HG03103 (cell line): ENCODE measurements around the gene HPGD.
A peak's percentile ranks its signal among the peaks of the same experiment; 100 is the strongest.
"Not testable (repeated sequence)": the region's sequence is repeated elsewhere in the genome, so short reads cannot be mapped to it uniquely, and the experiment has no call there.

Source experiments
- ATAC-seq: cut with Tn5 transposase; IDR thresholded peaks from one replicate; pipeline ENCODE4 v1.9.1; 2021; ENCODE audit warnings: low read depth; ENCODE audit not compliant: unreplicated experiment

HPGD gene

DNA sequence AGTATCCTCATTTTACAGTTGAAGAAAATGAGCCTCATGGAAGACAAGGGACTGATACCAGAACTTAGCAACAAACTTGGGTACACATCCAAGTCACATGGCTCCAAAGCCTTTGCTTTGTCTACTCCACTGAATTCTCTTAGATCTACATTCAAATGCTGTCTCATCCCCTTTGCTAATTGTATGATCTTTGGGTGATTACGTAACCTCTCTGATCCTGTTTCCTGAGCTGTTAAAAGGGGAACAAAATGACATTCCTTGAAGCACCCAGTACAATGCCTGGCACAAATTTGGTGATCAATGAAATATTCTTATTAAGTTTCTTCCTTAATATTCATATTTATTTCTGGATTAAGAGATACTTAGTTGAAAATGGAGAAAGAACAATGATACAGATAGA, 5.9 kb upstream of the HPGD start:
- ATAC-seq: no peak

DNA sequence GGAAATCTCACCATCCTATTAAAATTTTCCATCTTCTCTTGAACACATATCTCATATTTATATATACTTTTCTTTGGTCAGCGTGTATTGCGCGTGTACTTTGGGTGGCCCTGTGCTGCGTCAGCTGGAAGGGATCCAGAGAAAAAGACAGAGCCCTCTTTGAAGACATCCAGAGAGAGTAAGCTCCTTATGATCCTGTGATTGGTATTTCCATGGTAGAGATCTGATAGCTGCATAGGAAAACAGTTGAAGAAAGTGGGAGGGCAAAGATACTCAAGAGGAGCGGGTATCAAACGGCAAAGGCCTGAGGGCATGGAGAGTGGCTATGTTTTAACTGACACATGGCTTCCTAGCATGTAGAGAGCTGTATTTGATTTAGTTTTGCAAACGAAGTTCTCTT, 4.4 kb upstream of the HPGD start:
- ATAC-seq: no peak

DNA sequence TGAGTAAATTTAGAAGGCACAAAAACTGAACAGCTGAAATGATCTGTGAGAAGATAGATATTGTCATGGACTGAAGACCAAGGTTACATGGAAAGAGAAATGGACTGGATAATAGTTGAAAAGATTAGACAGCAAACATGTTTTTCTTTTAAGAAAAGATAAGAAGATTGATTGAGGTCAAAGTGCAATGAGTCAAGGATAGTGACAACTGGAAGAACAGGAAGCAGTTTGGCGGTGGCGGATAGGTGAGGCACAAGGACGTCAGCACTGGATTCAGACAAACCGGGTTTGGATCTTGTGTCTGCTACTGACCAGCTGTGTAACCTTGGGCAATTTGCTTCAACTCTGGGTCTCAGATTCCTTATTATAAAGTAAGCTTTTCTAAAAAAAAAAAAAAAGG, 2.0 kb upstream of the HPGD start:
- ATAC-seq: no peak

DNA sequence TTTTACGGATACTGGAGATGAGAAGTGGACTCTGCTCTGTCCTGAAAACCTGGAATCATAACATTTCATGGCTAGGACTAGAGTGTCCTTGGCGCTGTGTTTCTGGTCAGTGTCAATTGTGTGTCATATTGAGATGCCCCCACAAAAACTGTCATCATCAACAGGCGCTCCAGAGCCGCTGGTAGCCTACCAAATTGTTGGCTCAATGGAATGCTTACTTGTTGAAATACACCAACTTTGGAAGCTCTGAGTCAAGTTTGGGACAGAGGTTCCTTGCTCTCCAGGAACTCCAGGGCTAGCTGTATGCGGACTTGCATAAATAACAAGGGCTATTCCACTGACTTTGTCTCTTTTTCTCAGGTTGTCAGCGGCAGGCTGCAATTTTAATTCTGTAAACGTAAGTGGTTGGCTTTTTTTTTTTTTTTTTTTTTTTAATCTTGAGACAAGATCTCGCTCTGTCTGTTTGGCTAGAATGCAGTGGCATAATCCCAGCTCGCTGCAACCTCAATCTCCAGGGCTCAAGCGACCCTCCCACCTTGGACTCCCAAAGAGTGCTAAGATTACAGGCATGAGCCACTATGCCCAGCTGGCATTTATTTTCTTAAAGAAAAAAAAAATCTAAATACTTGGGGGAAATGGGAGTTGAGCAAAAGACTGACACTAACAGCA, 871 bp upstream of the HPGD start:
- no peak for ATAC-seq

DNA sequence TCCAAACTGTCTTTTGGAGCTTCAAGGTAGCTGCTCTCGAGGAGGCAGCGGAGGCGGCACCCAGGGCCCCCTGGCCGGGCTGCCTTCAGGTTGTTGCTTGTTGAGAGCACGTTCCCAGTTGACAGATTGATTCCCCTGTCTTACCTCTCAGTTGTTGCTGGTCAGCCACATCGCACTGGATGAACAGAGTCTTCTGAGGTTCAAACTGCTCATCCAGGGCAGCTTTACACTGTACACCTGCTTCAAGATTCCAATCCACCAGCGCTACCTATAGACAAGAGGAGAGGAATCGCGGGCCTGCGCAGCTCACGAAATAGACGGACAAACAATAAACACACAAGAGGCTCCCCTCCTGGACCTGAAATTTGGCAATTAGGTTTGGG, 497 bp downstream of the HPGD start:
- ATAC-seq: peak; percentile 27

DNA sequence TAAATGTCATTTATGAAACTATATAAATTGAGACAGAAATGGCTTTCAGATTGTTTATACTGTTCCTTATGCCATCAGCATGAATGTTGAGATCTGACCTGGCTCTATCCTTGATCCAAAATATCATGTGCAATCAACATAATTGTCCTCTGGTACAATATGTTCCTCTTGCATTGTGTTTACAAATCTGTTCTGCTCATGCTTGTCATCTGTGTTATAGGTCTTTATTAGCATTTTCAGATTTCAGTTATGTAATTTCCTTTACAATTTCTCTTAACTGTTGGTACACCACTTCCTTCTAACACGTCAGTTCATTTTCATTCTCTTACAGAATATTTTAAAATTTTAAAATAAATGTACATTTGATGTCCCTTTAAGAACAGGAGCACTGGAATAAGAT, 1.6 kb downstream of the HPGD start:
- ATAC-seq: no peak

DNA sequence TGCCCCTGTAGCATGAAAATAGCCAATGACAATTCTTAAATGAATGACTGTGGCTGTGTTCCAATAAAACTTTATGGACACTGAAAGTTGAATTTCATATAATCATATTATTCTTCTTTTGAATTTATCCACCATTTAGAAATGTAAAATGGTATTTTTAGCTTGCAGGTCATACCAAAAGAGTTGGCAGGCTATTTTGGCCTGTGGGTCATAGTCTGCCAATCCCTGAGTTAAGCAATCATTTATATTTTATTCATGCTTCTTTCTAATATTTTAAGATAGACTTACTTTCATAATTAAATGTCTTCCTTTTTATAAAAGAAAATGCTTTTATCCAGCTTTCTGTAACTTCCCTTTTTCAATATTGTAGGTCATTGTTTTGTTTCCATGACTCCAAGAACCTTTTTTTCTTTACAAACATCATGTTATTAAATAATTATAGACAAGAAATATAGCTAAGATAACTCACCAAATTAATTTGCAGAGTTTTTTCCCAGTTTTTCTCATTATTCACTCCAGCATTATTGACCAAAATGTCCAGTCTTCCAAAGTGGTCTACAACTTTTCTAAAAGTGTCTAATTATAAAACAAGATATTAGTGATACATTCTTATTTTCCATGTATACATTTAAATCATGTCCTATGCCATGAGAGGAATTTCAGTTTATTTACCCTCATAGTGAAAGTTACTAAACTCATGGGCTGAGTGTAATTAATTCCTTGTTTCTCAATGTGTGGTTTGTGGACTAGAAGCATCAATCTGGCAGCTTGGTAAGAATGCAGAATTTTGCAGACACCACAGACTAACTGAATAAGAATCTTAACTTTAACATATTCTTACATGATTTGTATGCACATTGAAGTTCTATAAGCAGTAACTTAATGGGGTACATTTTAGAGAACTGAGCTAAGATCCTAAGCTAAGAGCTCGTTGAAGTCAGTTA, 4.5 kb downstream of the HPGD start:
- ATAC-seq: no peak

DNA sequence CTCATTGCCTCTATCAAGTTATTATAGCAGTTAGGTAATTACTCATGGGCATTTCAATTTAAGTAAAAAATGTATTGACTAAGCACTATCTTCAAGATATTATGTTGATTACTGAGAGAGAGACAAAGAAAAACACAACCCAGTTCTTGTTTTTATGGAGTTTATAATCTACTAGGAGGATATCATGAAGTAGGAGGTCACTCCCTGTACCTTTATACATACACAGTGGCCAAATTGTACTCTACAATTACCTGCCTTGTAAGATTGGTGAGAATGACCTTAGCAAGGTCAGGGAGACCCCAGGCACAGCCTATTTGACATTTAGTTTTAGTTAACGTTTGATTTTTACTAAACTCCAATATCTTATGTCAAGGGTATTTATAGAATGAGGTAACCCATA, 5.5 kb downstream of the HPGD start:
- no peak for ATAC-seq

DNA sequence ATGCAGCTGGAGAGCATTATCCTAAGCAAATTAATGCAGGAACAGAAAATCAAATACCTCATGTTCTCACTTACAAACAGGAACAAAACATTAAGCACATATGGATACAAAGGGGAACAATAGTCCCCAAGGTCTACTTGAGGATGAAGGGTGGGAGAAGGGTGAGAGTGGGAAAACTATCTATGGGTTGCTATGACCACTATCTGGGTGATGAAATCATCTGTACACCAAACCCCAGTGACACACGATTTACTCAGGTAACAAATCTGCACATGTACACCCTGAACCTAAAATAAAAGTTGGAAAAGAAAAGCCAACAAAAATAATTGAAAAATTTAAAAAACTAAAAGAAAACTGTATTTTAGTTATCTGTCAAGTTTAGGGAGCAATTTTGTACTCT, 5.9 kb downstream of the HPGD start:
- no peak for ATAC-seq

DNA sequence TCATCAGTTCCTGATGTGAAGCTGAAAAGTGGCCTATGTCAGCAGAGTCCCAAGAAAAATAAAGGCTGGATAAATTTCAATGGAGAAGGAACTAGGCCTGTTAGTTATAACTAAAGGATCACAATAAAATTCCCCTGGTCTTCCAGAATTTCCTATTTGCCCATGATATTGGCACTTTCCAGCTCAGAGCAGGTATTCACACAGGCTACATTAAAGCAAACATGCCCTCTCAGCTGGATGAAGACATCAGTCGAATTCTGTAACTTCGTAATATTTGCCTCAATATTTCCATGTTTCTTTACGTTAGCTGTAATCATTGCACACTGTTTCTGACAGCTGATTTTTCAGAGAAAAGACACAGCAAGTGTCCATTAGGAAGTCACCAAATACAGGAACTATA, 9.5 kb downstream of the HPGD start:
- no peak for ATAC-seq

DNA sequence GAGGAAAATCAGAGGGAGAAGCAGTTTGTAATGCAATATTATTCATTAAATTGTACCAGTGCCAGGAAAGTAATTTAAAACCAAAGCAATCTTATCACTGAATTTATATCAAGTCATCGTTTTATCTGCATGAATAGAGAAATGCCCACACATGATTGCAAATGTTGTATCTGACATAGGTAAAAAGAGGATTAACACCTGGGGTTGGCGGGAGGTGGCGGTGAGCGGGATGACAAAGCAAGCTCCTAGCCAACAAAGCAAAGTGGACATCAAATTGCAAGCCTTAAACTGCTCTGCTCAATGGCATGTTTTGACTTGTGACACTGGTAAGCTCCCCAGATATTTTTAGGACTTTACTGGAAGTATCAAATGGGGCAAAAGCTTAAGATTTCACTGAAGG, 16.4 kb downstream of the HPGD start:
- ATAC-seq: no peak

DNA sequence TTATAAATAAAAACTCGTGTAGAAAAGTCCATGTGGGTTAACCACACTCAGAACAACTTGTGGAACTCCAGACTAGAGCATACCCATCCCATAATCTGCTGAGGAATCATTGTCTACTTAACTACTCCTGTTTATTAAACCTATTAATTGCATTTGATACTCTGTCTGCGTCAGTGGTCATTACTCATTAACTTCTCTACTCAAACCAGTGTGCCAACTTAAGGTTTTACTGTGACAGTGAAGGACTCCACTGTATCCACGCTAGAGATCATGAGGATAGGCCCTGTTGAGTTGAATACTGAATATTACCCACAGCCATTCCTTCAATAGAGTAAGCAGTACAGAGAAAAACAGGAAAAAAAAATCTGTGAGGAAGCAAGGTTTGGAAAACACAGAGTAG, 17.3 kb downstream of the HPGD start:
- ATAC-seq: no peak

DNA sequence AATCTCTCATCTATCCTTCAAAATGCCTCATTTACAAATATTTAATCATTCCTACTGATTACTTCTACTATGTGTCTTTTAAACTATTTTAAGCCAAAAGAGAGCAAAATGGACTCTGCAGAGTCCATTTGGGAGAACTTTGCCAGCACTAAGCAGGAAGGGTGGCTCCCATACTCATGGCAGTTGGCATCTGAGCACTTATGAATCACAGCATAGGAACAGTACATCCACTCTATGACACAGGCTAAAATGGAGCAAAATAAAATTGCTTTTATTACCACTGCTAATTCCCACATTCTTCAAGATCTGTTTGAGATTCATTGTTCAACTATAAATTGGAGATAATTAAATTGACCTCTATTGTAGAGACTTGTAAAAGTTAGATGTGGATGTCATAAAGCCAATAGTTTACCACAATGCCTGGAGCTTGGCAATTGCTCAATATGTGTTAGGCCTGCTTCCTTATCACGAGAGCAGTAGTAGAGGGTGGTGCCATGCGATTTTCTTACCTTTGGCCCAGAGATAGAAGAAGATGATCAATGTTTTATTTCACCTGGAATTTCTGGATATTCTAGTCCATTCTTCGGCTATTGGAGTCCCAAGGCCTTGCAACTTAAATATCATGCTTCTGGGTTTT, 19.1 kb downstream of the HPGD start:
- ATAC-seq: no peak

DNA sequence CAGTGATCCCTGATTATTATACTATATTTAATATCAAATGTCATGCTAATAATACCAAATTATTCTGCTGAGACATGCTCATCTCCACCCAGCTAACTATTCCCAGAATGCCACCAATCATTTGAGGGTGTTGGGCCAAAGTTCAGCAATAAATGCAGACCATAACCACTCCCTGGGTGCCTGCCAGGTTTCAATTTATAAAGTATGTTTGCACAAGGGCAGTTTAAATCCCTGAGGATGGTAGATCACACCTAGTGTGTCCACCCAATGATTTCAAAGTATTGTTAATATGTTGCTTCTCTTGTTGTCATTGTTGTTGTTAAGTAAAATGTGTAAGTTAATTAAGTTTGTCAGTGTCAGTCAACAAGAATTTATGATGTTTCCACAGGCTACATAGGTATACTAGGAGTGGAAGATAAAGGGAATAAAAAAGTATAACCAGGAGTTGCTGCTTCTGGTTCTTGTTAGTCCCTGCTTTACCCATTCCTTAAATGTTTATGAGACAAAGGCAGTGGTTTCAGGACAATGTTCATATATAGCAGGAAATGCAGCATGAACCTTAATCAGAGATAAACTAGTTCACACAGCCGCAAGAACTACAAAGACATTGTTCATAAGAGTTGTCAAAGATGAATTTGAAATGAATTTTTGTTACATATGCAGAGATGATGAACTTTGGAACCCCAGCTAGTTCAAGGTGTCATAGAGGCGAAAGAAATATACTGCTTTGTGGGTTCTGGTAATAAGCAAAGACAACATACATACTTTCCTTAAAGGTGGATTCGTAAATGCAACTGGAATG, 25.5 kb downstream of the HPGD start:
- no peak for ATAC-seq

DNA sequence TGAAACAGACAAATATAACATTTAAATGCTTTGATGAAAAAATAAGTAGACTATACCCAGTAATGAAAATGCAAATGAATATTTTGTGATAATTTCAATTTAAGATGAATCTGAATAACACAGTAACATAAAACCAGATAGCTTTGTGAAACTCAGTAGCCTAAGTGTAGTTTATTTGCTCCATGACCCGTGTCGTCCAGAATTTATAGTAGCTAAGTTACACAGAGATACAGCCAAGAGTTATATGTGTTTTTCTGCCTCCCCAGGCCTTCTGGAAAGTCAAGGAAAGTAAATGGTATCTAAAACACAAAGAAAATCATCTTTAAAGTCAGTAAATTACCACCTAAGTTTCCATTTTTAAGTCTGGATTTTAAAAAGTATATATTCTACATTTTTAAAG, 26.7 kb downstream of the HPGD start:
- ATAC-seq: no peak

DNA sequence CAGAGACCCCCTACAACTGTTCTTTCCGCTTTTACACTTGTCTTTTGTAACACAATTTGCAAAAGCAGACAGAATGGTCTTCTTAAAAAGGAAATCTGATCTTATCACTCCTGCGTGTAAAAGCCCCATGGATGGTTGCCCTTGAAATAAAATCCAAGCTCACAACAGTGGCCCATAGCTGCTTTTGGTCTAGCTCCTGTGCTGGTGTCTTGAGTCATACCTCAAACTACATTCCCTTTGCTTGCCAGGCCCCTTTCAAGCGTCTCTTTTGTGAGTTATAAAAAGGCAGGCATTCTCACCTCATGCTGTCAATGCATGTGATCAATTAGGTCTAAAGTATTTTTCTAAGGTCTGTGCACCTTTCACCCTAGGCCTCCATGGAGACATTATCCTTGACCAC, 27.6 kb downstream of the HPGD start:
- ATAC-seq: no peak

DNA sequence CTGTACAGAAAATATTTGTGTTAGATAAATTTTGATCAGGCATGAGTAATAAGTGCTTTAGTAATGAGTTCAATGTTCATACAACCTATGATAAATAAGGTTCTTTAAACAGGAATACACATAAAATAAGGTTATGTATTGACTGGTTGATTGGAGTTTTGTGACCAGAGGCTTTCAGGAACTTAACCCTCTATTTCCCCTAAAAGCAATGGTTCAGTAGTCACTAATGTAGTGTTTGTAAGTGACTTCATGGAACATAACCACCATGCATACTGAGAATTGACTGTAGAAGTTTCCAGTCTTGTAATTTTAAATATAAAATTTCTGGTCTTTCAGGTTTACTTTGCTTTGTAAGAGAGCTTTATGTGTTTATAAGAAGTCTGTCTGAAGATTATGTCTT, 28.1 kb downstream of the HPGD start:
- ATAC-seq: no peak

DNA sequence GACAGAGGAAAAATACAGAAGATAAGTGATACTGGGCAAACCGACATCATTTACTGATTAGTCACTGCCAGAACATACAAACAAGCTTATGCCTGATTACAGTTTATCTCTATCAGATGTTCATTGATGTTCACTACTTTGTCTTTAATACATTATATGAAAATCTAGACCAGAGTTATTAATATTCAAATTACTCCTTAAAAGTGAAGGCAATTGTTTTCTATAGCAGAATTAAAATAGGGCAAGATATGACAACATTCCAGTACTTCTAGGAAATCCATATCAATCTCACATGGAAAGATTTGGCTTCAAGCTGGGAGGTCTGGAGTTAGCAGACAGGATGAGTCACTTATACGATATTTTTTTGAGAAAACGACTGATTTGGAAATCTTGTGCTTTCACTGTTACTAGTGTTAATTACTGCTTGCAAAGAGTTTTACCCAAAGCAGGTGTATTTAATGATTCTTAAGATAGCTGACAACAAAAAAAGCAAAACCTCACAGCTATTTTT, 31.8 kb downstream of the HPGD start:
- no peak for ATAC-seq

DNA sequence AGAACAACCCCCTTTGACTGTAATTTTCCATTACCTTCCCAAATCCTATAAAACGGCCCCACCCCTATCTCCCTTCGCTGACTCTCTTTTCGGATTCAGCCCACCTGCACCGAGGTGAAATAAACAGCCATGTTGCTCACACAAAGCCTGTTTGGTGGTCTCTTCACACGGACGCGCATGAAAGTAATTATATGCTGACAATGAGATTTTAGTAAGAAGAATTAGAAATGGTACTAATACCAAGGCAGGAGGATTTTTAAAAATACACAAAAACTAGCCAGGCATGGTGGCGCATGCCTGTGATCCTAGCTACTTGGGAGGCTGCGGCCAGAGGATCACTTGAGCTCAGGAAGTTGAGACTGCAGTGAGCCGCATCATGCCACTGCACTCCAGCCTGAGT, 33.9 kb downstream of the HPGD start:
- ATAC-seq: not testable (repeated sequence)

DNA sequence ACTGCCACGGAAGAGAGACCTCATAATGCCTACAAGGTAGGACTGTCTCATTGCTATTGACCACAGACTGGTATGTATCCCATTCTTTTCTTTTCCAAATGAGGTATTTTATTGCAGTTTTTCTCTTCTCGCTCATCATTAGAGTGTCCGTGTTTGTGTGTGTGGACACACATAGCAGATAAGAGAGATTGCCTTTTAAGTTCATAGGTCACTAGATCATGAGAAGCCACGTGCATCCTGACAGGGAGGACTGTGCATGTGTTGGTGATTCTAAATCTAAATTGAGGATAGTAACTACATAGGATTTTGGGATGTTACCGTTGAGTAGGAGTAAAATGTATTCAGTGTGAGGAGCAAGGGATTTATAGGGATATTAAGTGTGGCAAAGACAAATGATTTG, 37.3 kb downstream of the HPGD start:
- ATAC-seq: no peak

DNA sequence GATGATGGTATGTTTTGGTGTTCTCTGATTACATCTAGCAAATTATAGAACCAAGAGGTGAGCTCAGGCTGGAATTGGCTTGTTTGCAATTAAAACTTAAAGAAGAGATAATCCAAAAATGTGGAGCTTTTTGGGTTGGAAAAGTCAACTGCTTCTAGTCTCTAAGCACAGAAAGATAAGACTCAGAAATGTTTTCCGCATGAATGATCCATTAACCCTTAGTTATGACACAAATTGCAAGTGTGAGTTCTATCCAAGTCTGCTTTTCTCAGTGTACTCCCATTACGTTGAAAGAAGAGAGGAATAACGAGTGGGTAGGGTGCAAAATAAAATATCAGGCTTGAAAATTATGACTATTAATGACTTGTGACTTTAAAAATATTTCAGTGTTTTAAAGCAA, 38.5 kb downstream of the HPGD start:
- no peak for ATAC-seq
